ENCODE results near the gene AXIN1.
A peak's percentile ranks its signal among the peaks of the same experiment; 100 is the strongest.

AXIN1 gene

DNA sequence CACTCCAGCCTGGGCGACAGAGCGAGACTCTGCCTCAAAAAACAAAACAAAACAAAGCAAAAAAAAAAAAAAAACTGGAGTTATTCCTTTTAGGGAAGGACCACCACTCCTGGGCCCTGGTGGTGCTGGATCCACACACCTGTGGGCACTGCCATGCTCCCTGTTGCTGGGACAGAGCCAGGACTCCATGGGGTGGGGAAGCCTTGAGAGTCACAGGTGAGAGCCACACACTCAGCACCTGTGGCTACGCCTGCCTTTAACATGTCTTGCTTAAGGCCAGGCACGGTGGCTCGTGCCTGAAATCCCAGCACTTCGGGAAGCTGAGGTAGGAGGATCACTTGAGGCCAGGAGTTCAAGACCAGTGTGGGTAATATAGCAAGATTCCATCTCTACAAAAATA is 51.3 kb downstream of the AXIN1 start:
- no peak for DNase-seq

DNA sequence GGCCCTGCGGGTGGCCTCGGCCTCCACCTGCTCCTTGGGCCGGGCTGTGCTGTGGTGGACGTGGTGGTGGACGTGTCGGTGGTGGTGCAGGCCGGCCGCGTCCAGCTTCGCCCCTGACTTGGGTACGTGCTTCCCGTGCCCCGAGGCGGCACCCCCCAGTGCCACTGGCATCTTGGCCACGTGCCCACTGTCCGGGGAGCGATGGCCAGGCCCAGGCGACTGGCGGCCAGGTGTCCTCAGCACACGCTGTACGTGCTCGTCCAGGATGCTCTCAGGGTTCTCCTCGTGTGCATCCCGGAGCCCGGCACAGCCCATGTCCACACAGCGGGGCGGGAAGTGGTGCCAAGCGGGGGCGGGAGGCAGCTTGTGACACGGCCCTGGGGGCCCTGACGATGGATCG is 54.7 kb downstream of the AXIN1 start:
- no peak for DNase-seq

DNA sequence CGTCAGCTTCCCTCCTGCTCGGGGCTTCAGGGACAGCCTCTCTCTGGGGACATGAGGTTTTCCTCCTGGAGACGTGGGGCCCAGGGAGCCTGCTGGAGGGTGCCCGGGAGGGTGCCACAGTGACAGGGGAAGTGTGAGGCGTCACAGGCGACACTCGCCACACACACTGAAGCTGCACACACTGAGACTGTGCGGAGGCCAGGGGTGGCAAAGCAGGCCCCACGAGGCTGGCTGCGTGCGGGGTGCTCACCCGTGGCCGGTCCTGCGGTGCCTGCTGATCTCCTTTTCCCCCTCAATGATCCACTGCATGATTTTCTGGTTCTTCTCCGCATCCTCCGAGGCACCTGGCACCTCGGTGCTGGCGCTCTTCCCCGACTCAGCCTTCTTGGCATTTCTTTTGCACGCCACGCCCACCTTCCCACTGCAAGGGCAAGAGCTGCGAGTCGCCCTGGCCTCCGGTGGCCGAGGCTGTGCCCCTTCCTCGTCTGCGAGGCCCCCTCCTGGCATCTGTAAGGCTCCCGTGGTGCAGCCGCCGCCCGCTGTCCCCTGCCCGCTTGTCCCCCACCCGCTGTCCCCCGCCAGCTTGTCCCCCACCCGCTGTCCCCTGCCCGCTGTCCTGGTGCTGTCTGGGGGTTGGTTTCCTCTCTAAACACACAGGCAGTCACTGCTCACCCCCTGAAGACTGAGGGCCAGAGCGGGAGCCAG is 55.6 kb downstream of the AXIN1 start:
- DNase-seq = no peak

DNA sequence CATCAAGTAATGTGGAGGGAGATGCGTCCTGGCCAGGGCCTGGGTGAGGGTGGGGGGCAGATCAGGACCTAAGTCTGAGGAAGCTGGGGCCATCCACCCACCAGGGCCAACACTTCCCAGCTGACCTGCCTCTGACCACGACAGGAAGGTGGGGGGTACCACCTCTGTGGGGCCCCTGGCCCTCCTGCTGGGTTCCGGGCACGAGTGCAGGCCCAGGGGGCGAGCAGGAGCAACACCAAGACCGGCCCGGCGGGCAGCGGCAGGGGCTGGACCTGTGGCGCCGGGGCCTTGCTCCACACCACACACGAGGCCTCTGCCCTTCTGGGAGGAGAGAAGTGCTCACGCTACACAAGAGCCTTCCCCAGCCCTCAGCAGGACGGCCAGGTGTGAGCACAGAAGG is 56.2 kb downstream of the AXIN1 start:
- DNase-seq = no peak

DNA sequence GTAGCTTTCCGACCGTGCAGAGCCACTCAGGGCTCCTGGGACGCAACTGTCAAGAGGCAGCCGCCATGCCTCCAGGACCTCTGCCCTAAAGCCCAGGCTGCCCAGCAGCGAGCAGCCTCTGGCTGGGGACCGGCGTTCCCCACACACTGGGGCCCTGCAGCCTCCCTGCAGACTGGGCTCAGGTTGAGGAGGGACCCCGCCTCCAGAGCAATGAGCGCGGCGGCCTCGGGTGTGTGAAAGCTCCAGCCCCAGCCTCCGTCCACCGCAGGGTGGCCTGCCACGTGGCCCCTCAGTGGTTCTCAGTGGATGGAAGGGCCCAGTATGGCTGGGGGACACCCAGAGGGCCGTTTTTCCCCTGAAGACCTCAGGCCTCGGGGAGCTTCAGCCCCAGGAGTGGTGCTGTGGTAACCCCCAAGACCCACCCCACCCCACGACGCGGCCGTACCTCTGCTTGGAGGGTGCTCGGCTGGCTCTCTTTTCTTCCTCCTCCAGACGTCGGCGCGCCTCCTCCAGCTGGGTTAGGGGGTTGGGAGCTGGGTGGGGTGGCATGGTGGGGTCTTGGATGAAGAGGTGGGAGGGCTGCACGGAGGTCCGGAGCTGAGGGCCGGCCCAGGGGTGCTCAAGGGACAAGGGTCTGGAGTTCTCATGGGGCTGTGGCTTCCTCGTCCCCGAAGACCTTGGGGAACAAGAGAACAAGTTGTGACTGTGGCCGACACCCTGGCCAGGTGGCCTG is 59.3 kb downstream of the AXIN1 start:
- DNase-seq = no peak

DNA sequence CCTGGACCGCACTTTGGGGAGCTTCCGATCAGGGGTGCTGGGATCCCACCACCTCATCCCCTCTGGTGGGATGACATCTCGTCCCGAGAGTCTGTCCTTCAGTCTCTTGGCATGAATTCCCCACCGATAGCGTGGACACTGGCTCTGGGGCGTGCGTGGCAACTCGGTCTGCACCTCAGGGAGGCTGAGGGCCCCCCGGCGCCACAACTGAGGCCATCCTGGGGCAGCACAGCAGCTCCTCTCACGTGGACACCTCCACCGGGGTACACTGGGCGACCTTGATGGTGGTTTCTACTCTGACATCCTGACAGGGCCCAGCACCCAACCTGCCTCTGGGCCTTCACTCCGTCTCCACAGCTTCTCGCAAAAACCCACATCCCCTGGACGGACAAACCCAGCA is 61.0 kb downstream of the AXIN1 start:
- DNase-seq = no peak

DNA sequence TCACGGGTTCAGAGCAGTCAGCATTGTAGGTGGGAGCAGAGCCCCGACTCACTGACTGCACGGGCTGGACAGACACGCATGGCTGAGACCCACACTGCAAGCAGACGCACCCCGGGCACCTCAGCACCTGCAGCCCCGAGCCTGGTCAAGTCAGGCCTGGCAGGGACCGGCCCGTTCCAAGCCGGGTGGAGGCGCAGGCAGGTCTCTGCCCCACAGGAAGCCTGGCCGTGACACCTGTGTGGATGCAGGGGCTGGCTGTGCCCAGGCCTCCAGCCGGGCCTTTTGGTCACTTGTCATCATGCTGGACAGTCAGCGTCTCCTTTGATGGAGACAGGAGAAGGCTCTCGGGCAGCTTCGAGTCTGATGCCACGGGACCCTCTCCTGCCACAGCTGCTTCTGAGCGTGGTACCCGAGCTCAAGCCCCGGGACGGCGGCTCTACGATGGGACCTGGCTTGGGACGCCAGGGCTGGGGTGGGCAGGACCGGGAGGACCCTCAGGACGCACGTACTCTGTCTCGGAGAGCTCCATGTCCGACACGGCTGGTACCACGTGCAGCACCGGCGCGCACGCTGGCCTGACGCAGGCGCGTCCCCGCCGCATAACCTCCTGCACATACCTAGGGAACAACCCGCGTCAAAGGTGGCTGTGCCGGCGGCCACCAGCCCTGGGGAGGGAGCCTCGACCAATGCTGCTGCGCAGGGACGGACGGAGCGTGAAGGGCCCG is 61.7 kb downstream of the AXIN1 start:
- DNase-seq = no peak

DNA sequence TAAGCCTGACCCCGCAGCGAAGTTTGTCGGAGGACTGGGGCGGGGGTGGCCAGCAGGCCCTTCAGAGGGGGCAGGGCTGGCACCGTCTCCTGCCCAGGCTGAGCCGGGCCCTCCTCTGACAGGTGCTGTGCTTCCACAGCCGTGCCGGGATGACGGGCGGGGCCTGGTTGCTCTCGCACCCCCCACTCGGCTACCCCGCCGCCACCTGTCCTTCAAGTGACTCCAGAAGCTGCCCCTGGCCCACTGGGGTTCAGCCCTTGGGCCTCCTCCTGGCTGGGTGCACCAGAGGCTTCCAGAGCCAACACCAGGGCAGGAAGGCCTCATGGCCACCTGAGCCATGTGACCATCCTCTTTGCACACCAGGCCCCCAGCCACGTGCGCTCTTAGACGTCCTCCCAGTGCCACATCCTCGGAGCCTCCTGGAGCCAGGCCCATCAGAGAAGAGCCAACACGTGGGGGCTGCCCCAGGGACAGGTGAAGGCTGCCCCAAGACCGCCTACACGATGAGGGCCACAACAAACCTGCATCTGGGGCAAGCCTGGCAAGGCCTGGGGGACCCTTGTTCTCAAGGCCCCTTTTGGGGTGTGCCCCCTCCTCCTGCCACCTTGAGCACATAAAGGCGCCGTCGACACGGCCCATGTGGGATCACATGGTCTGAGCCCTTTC is 62.4 kb downstream of the AXIN1 start:
- no peak for DNase-seq

DNA sequence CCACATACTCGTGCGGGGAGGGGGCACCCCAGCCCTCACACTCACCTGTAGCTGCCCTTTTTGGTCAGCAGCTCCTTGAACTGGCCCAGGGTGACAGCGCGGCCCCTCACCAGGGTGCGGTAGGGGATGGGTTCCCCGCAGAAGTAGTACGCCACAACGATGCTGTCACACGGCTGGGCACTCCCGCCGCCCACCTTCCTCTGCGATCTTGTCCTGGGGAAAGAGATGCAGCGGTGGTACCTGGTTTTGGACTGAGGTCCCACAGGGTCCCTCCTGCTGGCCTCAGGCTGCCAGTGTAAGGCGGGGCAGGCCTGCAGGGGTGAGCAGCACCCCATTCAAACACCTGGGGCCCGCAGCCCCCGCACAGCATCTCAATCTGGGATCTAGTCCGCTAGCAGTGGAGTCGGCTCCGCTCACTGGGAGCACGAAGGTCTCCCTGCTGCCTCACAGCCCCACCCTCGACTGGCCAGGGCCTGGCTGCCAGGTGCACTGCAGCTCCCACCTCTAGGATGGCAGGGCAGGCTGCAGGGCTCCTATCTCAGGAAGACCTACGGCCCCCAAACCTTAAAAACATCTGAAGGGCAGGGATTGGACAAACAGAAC is 63.0 kb downstream of the AXIN1 start:
- DNase-seq = no peak

DNA sequence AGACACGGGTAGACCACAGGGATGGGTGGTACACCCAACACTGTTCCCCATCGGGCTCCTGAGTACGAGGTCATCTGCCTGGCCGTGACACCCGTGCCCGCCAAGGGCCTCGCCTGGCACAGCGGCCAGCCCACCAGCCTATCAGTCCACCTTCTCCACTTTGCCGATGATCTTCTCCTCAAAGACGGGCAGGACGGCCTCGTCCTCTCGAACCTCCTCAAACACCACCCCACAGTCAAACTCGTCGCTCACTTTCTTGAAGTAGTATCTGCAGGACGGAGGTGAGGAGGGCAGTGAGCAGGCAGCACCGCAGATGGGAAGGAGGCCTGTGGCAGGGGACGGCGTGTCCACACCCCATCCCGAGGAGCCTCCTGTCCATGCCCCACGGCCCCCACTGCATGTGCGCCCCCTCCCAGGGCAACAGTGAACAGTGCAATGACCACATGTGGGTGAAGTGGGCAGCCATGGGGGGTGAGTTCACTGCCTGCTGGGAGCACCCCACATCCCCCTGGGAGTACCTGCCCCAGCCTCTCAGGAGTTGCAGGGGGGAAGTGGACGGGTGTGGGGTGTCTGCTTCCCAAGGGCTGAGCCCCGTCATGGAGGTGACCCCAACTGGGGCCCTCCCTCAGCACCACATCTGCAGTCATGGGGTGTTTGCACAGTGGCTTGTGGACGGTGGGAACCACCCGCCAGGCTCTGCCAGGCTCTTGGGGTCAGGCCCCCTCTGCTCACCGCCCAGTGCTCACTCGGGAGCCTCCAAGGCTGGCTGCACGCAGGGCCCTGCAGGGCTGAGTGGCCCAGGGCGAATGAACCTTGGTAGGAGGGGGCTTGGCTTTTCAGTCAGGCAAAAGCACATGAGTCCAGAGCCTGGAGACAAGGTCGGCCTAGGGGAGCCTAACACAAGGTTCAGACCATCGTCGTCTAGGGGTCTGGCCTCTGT is 64.3 kb downstream of the AXIN1 start:
- no peak for DNase-seq

DNA sequence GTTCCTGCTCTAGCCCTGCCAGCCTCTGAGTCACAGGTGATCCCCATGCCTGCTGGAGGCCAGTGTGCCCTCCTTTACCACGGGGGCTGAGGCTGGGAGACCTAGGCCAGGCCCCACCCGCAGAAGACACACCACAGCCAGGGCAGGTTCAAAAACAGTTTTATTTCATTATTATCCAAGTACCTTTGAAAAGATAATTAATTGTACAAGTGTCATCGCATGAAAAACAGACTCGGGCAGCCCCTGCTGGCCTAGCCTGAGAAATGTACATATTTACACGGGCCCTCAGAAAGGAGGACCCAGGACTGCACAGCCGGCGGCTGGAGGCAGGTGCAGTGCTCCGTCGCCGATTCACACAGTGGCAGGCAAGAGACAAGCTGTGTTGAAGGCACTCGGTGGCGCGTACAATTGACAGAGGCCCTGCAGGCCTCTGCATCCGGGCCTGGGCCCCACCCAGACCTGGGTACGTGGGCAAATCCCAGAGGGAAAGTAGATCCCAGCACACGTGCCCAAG is 65.2 kb downstream of the AXIN1 start:
- DNase-seq = no peak

DNA sequence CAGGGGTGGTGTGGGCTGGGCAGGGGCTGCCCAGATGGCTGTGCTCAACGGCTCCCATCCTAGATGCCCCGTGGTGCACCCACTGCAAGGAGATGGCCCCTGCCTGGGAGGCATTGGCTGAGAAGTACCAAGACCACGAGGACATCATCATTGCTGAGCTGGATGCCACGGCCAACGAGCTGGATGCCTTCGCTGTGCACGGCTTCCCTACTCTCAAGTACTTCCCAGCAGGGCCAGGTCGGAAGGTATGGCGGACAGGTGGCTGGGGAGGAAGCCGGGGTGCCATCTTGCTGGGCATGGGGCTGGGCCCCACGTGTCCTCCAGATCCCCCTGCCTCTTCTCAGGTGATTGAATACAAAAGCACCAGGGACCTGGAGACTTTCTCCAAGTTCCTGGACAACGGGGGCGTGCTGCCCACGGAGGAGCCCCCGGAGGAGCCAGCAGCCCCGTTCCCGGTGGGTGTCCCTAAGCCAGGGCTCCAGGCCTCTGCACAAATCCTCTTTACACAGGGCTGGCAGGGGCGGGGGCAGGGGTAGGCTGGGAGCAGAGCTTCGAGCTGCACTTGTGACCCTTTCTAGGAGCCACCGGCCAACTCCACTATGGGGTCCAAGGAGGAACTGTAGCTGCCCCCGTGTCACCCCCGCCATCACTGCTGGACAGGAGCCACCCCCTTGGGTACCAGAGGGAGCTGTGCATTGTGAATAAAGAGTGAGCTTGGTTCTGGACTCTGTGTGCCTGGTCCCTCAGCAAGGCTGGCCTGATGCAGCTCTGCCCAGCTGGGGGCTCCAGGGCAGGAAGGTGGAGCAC is 65.8 kb downstream of the AXIN1 start:
- DNase-seq = no peak

DNA sequence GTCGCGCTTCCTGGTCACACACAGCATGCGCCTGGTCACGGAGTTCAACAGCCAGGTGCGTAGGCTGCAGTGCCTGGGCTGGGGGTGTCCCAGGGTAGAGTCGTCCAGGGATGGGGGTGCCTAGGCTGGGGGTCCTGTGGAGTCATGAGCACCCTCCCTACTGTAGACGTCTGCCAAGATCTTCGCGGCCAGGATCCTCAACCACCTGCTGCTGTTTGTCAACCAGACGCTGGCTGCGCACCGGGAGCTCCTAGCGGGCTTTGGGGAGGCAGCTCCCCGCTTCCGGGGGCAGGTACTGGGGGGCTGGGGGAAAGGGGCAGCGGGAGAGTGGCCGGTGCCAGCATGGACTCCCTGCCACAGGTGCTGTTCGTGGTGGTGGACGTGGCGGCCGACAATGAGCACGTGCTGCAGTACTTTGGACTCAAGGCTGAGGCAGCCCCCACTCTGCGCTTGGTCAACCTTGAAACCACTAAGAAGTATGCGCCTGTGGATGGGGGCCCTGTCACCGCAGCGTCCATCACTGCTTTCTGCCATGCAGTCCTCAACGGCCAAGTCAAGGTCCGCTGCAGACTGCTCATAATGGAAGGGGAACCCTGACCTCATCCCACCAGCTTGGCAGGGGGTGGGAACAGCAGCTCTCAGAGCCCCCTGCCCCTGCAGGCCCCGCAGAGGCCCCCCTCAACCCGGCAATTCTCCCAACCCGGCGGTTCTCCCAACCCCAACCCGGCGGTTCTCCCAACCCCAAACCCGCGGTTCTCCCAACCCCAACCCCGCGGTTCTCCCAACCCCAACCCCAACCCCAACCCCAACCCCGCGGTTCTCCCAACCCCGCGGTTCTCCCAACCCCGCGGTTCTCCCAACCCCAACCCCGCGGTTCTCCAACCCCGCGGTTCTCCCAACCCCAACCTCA is 67.1 kb downstream of the AXIN1 start:
- no peak for DNase-seq

DNA sequence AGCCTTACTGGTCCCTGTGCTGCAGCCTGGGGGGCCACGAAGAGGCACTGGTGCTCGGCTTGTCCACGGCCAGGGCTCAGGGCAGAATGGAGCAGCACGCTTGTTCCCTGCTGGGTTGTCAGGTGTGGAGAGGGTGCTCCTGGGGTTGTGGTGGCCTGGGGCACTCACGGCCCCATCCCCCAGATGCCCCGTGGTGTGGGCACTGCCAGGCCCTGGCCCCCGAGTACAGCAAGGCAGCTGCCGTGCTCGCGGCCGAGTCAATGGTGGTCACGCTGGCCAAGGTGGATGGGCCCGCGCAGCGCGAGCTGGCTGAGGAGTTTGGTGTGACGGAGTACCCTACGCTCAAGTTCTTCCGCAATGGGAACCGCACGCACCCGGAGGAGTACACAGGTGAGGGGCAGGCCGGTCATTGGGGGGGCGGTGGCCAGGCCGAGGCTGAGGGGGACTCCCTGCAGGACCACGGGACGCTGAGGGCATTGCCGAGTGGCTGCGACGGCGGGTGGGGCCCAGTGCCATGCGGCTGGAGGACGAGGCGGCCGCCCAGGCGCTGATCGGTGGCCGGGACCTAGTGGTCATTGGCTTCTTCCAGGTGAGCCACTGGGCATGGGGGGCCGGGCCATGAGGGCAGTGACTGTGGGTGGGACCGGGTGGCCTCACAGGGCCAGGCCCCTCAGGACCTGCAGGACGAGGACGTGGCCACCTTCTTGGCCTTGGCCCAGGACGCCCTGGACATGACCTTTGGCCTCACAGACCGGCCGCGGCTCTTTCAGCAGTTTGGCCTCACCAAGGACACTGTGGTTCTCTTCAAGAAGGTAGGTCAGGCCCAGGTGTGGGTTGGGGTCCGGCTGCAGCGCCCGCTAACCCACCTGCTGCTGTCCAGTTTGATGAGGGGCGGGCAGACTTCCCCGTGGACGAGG is 68.1 kb downstream of the AXIN1 start:
- no peak for DNase-seq

DNA sequence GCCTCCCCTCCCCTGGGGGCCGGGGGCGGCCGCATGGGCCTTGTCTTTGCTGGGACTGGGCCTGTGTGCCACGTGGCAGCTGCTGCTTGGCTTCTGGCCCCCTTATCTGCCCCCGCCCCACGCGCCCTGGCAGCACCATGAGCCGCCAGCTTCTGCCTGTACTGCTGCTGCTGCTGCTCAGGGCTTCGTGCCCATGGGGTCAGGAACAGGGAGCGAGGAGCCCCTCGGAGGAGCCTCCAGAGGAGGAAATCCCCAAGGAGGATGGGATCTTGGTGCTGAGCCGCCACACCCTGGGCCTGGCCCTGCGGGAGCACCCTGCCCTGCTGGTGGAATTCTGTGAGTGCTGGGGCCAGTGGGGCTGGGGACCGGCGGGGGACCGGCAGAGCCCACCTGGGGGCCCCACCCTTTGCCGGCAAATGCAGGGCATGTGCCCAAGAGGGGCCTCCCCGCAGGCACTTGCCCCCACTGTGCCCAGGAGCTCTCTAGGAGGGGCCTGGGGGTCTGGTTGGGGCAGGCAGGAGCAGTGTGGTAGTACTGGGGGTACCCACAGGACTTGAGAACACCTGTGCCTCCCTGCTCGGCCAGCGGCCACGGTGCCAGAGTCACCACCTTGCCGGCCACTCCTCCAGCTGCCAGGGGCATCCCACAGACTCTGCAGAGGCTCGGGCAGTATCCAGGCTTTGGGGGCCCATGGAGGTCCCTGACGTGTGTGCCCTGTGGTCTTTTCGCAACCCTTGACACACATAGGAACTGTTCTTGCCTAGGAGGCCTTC is 69.3 kb downstream of the AXIN1 start, which contains the start of gene PDIA2:
PDIA2 (plus strand) TSS at position 132 of the 773 bp plus-strand sequence; CDS start at position 138, 6 bp downstream.
- DNase-seq = peak; percentile 43

DNA sequence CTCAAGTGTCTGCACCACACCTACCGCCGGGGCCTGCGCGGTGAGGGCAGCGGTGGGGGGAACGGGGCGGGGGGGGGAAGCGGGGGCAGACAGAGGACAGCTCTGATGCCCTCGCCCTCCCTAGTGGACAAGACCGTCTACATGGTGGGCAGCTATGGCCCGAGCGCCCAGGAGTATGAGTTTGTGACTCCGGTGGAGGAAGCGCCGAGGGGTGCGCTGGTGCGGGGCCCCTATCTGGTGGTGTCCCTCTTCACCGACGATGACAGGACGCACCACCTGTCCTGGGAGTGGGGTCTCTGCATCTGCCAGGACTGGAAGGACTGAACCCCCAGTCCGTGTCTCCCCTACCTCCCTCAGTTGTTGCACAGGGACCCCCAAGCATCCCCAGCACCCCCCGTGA is 70.0 kb downstream of the AXIN1 start:
- no peak for DNase-seq

DNA sequence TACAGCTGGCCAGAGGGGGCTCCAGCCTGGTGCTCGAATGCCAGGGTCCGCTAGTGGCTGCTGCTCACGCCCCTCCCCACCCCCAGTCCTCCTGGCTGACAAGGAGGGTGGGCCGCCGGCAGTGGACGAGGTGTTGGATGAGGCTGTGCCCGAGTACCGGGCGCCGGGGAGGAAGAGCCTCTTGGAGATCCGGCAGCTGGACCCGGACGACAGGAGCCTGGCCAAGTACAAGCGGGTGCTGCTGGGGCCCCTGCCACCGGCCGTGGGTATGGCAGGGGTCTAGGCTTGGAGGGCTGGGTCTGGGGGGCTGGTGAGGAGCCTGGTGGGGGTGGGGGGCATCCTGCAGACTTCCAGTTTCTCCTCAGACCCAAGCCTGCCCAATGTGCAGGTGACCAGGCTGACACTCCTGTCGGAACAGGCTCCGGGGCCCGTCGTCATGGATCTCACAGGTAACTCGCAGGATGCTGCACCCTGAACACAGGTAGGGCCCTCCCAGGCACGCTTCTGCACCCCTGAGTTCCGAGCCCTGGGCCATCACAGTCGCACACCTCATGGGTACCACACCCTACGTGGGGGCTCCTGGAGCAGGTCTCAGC is 70.8 kb downstream of the AXIN1 start:
- no peak for DNase-seq

Data from hematopoietic multipotent progenitor cell treated with erythropoietin and hydrocortisone succinate and interleukin-3 and kit ligand, for 6 days (in vitro differentiated cells).